Measurements from ENCODE around the gene FLII.

Gene FLII

DNA sequence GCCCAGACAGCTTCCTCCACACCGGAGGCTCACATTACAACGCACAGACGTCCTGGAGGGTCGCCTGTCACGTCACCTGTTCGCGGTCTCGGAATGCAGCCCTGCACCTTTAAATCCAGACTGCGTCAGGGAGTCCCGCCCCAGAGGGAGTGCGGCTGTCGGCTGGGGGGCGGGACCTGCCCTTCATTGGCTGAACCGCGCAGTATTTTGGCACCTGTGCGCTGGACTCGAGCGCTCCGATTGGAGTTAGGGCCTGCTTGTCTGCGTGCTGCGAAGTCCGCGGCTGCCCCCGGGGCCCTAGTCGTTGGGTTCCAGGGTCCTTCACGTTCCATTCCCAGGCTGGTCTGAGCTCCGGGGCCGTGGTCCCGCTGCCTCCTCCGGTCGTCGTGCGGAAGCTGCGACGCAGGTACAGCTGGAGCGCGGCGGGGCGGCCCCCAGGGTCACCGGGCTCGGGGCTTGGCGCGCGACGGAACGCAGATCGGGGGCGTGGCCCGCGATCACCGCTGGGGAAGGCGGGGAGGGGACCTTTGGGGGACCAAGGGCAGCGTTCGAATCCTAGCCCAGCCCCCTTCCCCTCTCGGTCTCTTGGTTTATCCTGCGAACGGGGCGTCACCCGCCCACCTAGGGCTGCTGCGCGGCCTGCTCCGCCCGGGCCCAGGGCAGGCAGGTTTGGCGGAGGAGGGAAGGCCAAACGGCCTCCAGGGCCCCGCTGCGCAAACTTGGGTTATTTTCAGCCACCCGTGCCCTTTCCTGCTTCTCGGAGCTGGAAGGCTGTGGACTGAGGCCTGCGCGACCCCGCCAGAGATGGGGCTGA is 2.0 kb upstream of the FLII start, which contains the start of gene MIEF2:
Gene MIEF2 (plus strand): TSS at position 331 of the 814 bp plus-strand sequence. CDS start 2,059 bp downstream, outside the sequence.
- DNase-seq (ENCODE audit: low read depth in 2 of 2), result peak; percentile 73 to 77

DNA sequence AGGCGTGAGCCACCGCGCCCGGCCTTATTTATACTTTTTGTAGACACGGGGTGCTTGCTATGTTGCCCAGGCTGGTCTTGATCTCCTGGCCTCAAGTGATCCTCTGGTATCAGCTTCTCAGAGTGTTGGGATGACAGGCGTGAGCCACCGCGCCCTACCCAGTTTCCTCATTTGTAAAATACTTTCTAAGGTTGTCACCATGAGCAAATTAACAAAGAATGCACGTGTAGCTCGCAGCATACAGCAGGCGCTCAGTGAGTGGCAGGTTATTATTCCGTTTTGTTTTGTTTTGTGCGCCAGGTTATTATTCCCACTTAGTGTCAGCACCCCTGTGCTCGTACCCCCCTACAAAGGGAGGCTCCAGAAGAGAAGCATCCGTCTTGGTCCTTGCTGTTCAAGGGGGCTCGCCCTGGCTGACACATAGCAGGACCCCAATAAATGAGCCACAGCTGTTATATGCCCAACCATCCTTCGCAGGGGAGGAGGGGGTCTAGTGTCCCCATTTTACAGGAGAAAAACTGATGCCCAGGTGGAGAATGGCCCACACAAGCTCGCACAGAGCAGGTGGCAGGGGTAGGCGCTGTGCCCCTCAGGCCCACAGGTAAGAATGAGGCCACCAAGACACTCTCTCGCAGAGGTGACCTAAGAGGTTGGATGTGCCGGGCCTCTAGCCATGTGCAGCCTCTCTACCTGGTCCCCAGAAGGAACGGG is 1.2 kb upstream of the FLII start:
- DNase-seq (ENCODE audit: low read depth in 2 of 2), result no peak

DNA sequence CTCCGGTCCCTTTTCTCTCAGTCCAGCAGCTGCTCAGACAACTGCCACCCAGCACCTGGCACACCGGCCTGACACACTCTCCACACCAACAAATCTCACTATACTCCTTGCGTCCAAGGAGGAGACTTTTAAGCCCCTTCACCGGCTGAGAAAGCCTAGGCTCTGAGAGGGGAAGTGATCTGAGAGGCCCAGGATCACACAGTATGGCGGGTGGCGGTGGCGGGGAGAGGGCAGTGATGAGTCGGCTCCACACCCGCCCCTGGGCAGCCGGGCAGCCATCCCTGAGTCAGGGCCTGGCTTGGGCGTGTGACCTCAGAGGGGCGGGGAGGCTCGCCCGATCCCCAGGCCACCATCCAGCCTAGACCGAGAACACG is 569 bp downstream of the FLII start:
- DNase-seq (ENCODE audit: low read depth in 2 of 2), result no peak

DNA sequence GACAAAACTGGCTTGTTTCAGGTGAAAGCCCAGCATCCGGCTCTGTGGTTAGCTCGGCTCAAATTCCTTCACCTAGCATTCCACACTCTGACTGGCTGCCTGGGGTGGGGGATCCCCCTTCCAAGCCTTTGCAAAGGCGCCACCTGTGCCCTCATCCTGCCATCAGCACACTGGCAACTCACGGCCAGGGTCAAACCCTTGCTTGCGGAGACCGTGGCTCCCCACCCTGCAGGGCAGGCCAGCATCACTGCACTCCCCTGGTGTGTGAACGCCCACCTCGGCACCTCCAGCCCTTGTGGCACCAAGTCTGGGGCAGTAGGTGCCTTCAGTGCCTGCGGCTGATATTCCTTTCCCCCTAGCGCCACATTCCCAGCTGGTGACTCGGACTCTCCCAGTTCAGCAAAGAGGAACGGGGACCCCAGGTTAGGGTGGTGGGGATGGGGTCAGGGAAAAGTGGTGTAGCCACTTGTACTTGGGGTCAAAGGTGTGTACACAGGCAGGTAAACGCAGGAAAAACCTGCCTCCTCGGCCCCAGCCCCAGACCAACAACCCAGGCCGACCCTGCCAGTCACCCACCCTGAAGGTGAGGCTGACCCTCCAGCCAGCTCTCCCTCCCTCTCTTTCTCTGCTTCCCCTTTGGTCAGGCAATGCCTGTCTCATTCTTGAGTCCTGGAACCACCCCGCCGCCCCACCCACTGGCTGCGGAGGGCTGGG is 1.1 kb downstream of the FLII start:
- DNase-seq (ENCODE audit: low read depth in 2 of 2), result no peak

DNA sequence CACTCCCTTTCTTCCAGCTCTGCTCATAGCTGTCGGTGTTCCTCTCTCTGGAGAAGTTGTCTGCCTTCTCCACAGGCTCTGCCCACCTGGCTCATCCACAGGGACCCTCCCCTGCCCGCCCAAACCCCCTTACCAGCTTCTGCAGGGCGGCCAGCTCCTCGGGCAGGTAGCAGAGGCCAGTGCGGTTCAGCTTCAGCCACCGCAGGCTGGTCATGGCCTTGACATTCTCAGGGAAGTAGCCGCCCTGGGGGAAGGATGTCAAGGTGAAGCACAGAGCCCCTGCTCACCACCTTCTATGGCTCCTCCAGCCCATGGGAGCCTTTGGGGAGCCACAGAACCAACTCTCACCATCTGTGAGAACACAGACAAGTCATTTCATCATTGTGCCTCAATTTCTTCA is 1.8 kb downstream of the FLII start:
- no peak for DNase-seq (ENCODE audit: low read depth in 2 of 2)

DNA sequence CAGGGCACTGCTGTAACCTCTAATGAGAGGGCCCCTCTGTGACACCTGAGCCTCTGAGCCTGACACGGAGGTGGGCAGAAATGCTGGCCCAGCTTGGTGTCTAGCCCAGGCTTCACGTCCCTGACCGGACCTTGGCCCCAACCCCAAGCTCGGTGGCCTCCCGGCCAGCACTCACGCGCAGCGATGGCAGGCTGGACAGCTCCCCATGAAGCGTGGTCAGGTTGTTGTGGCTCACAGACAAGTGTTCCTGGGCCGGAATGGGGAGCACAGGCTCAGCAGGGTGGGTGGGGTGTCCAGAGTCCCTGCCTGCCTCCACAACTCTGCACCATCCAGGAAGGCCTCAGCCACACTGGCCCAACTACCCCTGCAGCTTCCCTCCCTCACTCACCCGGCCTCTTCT is 2.2 kb downstream of the FLII start:
- DNase-seq (ENCODE audit: low read depth in 2 of 2), result no peak

DNA sequence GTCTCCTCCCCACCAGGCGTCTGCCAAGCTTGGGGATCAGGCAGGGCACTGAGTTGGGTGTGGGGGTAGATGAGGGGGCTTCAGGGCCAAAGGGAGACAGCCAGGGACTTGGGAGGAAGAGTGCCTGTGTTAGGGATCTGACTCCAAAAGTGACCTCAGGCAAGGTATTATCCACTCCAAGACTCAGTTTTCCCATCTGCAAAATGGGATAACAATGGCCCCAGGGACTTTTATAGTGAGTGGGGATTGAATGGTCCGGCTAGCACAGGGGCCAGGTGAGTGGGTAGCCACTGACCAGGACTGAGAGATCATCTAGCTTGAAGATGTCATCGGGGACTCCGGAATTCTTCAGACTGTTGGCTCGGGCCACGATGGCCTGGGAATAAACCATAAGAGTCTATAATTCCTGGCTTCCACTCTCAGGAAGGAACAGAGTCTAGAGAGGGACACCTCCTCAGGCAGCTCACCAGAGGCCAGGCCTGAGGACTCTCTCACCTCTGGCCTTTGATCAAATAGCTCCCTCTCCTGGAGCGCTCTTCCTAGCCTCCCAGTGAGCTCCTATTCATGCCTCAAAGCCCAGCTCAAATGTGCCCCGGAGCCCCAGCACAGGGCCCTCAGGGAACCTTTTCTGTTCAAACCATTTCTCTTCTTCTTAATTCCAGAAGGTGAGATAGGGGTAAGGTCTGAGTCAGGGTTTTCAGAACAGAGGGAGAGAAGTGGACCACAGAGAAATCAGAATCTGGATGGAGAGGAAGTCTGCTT is 3.5 kb downstream of the FLII start:
- no peak for DNase-seq (ENCODE audit: low read depth in 2 of 2)

DNA sequence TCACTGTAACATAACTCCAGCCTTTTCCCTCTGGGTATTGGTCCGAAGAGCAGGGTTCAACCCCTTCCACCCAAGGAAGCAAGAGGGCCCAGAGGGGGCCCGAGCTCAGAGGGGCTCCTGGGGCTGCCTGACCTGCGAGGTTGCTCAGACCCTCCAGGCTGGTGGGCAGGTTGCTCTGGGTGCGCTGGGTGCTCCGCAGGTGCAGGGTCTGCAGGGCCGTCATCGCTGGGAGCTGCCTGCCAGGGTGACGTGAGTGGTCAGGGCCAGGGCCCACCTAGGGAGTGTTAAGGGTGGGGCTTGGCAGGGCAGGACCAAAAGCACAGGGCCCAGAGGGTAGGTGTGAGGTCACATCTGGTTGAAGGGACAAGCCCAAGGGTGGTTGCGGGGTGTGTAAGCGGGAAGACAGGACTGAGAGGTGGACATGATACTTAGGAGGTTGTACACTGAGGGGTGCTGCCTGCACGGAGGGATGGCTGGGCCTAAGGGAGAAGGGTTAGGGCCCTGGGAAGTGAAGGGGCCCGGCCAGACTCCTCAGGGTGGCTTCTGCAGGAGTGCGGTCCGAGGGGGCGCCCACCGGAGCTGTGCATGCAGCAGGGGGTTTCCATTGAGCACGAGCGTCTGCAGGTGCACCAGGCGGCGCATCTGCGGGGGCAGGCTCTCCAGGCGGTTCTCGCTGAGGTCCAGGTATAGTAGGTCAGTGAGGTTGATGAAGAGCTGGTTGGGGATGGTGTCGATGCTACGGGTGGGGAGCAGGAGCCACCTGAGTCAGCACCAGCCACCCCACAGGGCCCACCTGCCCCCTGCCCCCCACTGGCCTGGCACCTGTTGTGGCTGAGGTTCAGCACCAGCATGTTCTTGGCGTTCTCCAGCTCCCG is 4.4 kb downstream of the FLII start:
- no peak for DNase-seq (ENCODE audit: low read depth in 2 of 2)

DNA sequence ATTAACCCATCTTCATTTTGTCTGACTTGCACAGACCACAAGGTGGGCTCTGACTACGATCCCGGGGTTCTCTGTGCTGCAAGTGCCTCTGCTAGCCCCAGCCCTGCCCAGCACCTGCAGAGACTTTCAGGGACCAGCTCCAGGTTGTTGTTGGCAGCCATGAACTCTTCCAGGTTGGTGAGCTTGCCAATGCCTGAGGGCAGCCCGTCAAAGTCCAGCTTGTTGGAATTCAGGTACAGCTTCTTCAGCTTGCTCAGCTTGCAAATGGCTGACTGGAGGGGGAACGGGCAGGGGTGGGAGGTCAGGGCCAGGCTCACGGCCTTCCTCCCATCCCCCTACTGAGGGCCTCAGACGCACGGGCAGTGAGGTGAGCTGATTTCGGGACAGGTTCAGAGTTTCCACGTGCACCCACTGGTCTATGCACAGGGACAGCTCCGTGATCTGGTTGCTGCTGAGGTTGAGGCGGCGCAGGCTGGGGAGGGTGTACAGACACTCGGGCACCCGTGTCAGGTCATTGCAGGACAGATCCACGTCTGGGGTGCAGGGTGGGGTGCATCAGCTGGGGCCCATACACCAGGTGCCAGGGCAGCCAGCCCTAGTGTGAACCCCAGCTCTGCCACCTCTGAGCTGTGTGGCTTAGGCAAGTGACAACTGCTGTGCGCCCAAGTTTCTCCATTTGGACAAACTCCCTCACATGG is 5.2 kb downstream of the FLII start:
- no peak for DNase-seq (ENCODE audit: low read depth in 2 of 2)

DNA sequence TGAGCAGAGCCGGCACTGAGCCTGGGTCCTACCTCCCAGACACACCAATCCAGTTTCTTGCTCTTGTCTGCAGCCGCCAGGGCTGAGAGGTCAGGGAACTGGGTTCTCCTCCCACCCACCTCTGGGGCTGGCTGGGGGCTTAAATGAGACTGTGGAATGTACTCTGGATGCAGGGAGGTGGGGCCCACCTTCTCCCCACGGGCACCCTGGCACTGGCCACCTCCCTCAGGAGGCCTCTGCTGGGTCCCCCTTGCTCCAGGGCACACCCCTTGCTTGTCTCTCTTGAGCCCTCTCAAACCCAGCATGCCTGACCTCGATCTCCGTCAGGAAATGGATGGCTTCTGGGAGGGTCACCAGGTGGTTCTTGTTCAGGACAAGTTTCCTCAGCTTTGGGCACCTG is 6.4 kb downstream of the FLII start:
- no peak for DNase-seq (ENCODE audit: low read depth in 2 of 2)

DNA sequence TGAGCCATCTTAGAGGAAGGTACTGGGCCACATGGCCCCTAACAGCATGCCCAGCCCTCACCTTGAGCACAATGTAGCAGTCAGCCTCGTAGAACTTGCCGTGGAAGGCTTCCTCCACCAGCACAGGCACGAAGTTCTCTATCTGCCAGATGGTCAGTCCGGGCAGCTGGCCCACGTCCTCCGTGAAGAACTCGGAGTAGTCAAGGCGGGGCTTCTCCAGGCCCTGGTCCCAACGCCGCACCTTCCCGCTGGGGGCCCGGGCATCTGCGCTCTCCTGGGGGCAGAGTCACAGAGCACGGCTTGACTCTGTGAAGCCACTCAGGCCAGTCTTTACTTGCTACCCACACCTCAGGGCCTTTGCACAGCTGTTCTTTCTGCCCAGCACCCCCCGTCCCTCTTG is 7.3 kb downstream of the FLII start:
- no peak for DNase-seq (ENCODE audit: low read depth in 2 of 2)

DNA sequence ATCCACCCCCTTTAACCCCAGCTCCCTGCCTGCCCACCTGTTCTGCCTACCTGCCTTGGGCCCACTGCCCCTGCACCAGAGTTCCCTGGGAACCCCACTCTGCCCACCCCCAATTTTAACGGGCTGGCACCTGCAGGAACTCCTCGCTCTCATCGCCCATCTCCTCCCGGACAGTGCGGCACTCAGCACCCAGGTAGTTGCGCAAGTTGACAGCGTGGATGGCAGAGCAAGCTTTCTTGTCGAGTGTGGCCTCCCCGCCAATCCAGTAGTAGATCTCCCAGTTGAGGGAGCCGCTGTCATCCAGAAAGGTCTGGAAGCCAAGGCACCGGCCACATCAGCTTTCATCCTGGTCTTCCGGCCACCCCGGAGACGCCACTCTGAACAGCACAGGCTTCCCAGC is 7.8 kb downstream of the FLII start:
- no peak for DNase-seq (ENCODE audit: low read depth in 2 of 2)

DNA sequence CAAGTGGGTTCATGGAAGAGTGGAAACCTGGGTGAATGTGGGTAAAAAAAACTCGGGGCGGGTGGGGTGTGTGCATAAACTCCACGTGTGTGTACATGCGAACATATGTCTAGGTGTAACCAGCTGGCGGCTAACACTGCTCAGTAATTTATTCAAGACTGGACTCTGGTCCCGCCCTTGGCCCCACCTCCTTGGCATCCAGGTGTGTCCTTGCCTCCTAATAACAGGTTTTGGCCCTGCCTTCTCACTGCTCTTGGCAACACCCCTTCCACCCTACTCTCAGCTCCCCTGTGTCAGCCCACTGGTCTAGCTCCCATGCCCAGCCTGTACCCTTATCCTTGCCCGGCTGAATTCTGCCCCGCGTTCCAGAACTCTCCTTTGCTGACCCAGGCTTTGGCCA is 8.3 kb downstream of the FLII start:
- no peak for DNase-seq (ENCODE audit: low read depth in 2 of 2)

DNA sequence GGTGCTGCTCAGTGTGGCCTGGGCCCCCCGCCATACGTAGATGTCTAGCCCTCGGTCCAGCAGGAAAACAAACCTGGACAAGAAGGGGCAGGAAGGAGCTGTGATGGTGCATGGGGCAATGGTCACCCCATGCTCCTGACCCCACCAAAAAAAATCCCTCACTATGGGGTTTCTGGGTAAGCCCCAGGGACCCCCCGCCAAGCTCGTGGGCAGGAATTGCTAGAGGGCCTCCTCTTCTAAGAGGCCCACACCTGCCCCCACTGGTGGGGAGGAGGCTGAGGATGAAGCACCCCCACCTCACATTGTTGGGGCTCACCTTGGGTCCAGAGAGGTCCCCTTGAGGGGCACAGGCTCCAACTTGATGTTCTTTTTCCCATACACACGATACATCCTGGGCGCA is 9.7 kb downstream of the FLII start:
- no peak for DNase-seq (ENCODE audit: low read depth in 2 of 2)

DNA sequence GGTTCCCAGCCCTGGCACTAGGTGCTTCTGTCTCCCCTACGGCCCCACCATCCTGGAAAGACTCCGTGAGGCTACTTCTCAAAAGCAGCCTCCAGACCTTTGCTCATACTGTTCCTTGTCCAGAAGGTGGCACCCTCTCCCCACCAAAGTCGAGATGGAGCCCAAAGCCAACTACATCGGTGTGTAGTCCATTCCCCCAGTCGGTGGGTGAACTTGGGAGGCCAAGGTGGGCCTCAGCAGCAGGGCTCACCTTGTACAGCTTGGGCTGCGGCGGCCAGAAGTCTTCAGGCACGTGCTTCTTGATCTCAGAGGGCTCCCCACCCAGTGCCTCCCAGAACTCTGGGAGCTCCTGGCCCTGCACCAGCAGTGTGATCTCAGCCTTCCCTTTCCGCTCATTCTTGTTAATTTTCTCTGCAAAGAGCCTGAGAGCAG is 10.2 kb downstream of the FLII start:
- DNase-seq (ENCODE audit: low read depth in 2 of 2), result peak; percentile 27 to 32

DNA sequence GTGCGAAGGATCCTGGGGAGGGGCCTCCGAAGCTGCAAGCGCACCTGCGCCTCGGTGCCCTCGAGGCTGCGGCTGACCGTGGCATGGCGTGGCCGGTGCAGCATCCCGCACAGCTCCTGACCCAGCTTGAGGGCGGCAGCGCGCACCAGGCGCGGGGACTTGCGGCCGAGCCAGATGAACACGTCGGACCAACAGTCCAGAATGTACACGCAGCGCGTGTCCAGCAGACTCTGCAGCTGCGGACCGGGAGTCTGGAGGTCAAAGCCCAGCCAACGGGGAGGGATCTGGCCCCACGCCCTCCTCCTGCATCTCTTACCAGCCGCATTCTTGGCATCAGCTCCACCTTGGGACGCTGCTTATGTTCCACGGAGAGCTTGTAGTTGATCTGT is 10.9 kb downstream of the FLII start:
- DNase-seq (ENCODE audit: low read depth in 2 of 2), result no peak

DNA sequence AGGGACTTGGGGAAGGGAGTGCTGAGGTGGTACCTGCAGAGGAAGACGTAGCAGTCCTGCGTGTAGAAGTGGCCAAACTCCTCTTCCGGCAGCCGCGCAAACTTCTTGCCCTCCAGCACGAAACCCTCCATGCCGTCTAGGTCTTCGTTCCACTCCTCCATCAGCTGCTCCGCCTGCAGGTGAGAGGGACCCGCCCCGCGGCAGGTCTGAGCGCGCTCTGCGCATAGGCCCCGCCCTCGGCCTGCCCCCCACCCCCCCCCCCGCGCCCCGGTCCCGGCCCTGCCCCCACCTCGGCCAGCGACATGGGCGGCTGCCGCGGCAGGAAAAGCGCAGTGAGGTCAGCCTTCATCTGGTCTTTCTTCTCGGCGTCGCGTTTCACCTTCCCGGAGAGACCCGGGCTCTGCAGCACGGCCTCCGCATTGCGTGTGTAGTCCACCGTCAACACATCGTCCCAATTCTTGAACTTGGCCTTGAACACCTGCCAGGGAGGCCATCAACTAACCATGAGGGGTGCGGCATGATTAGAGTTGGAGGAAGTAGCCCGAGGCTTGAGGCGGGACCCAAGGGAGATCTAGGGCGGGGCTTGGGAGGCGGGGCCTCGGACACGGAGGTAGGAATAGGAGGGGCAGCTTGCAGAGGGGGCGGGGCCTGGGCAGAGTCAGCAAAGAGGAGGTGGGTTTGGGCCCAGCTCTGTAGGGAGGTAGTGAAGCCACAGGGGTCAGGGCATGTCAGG is 11.5 kb downstream of the FLII start:
- no peak for DNase-seq (ENCODE audit: low read depth in 2 of 2)

DNA sequence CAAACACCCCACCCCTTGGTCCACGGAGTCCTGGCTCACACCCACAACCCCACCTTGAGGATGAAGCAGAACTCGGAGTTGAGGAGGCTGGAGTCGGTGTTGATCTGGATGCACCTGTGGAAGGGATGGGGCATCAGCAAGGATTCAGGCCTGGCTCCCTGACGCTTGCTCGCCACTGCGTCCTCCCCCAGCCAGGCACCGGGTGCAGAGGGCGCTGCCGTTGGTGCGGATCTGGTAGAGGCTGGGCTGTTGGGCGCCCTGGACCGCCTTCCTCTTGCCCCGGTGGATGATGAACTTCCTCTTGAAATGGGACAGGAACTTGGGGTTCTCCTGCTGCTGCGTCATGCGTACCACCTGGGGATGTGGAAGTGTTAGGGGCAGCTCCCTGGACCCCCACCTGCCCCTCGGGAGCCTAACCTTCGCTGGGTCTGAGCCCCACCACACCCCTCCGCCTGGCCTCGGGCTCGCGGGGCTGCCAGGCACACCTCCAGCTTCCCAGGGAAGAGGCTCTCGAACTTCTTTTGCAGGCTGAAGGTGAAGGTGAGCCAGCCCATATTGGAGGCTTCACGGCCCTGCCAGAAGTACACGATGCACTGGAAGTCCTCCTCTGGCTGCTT is 12.3 kb downstream of the FLII start:
- no peak for DNase-seq (ENCODE audit: low read depth in 2 of 2)
